ENCODE data around the gene BEAN1. TPM values are rescaled to one million over a fixed set of nuclear protein-coding genes. Genes with fewer than 3 reads are reported as not detected.
"Not testable (repeated sequence)": the region's sequence is repeated elsewhere in the genome, so short reads cannot be mapped to it uniquely, and the experiment has no call there.

BEAN1 gene
- total and polyA plus RNA-seq, 12 donors, result 0.26 to 9.6 (median 2.0) TPM

- no peaks in the 10 kb centered on the region for H3K4me1 ChIP-seq
- H3K27me3 ChIP-seq, result peaks cover 0 to 36% (median 20%) of the 10 kb centered on the region in 7 donors
- H3K27ac ChIP-seq, result no peak overlapping the region
- peaks cover 0 to 5% (median 0%) of the 10 kb centered on the region in 11 donors for H3K9me3 ChIP-seq
- intact Hi-C loops (cut with DNase I), result no loop called here
- no peak for ATAC-seq
- WGBS, 2 donors, result 48 to 54% methylated on average over 5 of the region's 5 CpGs
- no peak for DNase-seq
- no peaks in the 10 kb centered on the region for H3K36me3 ChIP-seq
- H3K4me3 ChIP-seq, result no peak overlapping the region
- no peak for TF ChIP-seq CTCF (IDR thresholded peaks at IDR 0.05)
These were observed 32.8 kb downstream of the BEAN1 start for GRCh38 chr16:66459878-66460277.

- intact Hi-C loops (cut with DNase I), result no loop called here
- Histone ChIP-seq H3K27me3 (peaks cover 0 to 36% (median 20%) of the 10 kb centered on the region in 7 donors), H3K27ac (no peak overlapping the region), H3K9me3 (peaks cover 0 to 5% (median 0%) of the 10 kb centered on the region in 11 donors), H3K4me3 (no peak overlapping the region), H3K36me3 (no peaks in the 10 kb centered on the region), H3K4me1 (no peaks in the 10 kb centered on the region)
- 93 to 100% methylated on average over 1 of the region's 1 CpG for WGBS, 2 donors
- DNase-seq, result no peak
- TF ChIP-seq CTCF (IDR thresholded peaks at IDR 0.05), result no peak
- ATAC-seq, result no peak
These were observed 33.6 kb downstream of the BEAN1 start for GRCh38 chr16:66460703-66461102.

GRCh38 chr16:66462912-66463311 lies 35.8 kb downstream of the BEAN1 start:
- intact Hi-C loops (cut with DNase I), result no loop called here
- no peak for TF ChIP-seq CTCF (IDR thresholded peaks at IDR 0.05)
- Histone ChIP-seq H3K27me3 (peaks cover 0 to 30% (median 20%) of the 10 kb centered on the region in 7 donors), H3K4me3 (no peak overlapping the region), H3K27ac (no peak overlapping the region), H3K9me3 (peaks cover 0 to 10% (median 0%) of the 10 kb centered on the region in 11 donors), H3K4me1 (no peaks in the 10 kb centered on the region), H3K36me3 (no peaks in the 10 kb centered on the region)
- no peak for DNase-seq
- WGBS, 2 donors, result 77 to 80% methylated on average over 1 of the region's 1 CpG
- ATAC-seq, result no peak

- not testable (repeated sequence) for H3K4me3 ChIP-seq, ATAC-seq, H3K4me1 ChIP-seq, H3K36me3 ChIP-seq, H3K27ac ChIP-seq, H3K9me3 ChIP-seq, DNase-seq, H3K27me3 ChIP-seq
- intact Hi-C loops (cut with DNase I), result loop anchor here in 1 of 10 donors (5.0 kb wide), 1 partner anchor 44 kb away; no protein-coding TSS in a partner anchor
- WGBS, 2 donors, result 94 to 95% methylated on average over 6 of the region's 6 CpGs
These were observed 38.9 kb downstream of the BEAN1 start for GRCh38 chr16:66465946-66466345.

GRCh38 chr16:66466636-66467035 lies 39.5 kb downstream of the BEAN1 start:
- H3K27ac ChIP-seq, DNase-seq, H3K4me1 ChIP-seq, H3K36me3 ChIP-seq, H3K4me3 ChIP-seq, H3K27me3 ChIP-seq, H3K9me3 ChIP-seq, ATAC-seq: not testable (repeated sequence)
- intact Hi-C loops (cut with DNase I), result loop anchor here in 1 of 10 donors (5.0 kb wide), 1 partner anchor 44 kb away; no protein-coding TSS in a partner anchor
- WGBS, 2 donors, result 95 to 96% methylated on average over 6 of the region's 6 CpGs

All from heart right ventricle (tissue), 16 donors.